ENCODE measurements around the gene LINC01488. TPM values are rescaled to one million over a fixed set of nuclear protein-coding genes. Genes with fewer than 3 reads are reported as not detected.

Gene LINC01488
- total RNA-seq, 2 donors from 2014 or later = not detected

DNA sequence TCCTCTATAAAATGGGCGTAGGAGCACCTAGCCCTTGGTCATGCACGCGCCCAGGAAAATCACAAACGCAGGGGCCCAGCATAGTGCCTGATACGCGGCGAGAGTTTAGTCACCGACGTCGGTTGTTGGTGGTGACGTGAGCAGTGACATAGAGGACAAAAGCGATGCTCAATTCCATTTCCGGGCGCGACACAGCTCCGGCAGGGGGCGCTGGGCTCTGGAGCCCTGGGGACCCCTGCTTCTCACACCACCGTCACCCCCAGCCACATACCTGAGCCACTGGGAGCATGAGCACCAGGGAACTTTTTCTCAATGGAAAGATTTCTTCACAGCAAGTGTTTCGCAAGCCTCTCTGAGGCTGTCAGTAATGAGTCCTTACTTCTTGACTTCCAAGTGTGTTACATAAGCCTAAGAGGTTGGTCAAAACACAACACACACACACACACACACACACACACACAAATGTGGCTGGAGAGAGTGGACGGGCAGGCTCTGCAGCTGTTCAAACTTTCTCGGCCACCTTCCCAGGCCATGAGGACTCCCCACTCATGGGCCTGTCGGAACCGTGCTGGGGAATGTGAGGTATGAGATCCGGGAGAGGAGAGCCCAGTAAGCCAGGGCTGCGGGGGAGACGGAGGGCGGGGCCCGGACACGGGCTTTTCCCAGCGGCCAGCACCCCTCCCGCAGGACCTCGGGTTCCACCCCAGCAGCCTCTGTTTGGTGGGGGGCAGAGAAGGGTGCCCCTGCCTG is 36.9 kb upstream of the LINC01488 start:
- no peak overlapping the region for H3K4me3 ChIP-seq

DNA sequence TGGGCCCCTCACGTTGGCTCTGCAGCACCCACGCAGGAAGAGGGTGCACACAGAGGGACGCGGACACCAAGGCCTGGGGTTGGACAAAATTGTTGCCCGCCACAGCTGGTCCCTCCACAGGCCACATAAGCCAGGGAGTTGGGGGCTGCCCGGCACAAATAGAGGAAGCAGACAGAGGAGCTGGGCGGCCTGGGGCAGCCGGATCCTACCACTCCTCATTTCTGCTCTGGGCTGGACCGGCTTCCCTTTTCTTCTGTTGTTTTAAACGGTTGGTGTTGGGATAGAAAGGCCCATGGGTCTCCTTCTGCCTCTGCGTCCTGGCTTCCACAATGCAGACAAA is 36.4 kb upstream of the LINC01488 start:
- TF ChIP-seq, protein P1, sequence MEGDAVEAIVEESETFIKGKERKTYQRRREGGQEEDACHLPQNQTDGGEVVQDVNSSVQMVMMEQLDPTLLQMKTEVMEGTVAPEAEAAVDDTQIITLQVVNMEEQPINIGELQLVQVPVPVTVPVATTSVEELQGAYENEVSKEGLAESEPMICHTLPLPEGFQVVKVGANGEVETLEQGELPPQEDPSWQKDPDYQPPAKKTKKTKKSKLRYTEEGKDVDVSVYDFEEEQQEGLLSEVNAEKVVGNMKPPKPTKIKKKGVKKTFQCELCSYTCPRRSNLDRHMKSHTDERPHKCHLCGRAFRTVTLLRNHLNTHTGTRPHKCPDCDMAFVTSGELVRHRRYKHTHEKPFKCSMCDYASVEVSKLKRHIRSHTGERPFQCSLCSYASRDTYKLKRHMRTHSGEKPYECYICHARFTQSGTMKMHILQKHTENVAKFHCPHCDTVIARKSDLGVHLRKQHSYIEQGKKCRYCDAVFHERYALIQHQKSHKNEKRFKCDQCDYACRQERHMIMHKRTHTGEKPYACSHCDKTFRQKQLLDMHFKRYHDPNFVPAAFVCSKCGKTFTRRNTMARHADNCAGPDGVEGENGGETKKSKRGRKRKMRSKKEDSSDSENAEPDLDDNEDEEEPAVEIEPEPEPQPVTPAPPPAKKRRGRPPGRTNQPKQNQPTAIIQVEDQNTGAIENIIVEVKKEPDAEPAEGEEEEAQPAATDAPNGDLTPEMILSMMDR (IDR thresholded peaks at IDR 0.05) = no peak
- no peak for TF ChIP-seq POLR2A (IDR thresholded peaks at IDR 0.05)
- TF ChIP-seq POLR2AphosphoS5 (IDR thresholded peaks at IDR 0.05) = no peak
- Histone ChIP-seq H3K27me3 (replicated peaks; ENCODE audit: insufficient read depth) (no peaks in the 10 kb centered on the region), H3K9me3 (no peaks in the 10 kb centered on the region), H3K27ac (peak overlapping the region; percentile 43 to 57), H3K4me1 (replicated peaks) (peaks cover 19% of the 10 kb centered on the region), H3K4me3 (no peak overlapping the region), H3K36me3 (no peaks in the 10 kb centered on the region)
- intact Hi-C loops (cut with DNase I) = loop anchor here (10.0 kb wide), 1 partner anchor 190 kb away; no protein-coding TSS in a partner anchor
- no peak for DNase-seq (ENCODE audit: low spot score)
- WGBS = 78% methylated on average over 11 of the region's 11 CpGs

More for the DNA sequence above, 36.9 kb upstream of the LINC01488 start:
- Histone ChIP-seq H3K27ac (peak overlapping the region; percentile 57 to 58), H3K9me3 (no peaks in the 10 kb centered on the region), H3K36me3 (no peaks in the 10 kb centered on the region), H3K27me3 (replicated peaks; ENCODE audit: insufficient read depth) (no peaks in the 10 kb centered on the region), H3K4me1 (replicated peaks) (peaks cover 19% of the 10 kb centered on the region)
- TF ChIP-seq, protein P1 (IDR thresholded peaks at IDR 0.05) = peak in 1 of 4 experiments; percentile 22
- TF ChIP-seq POLR2A (IDR thresholded peaks at IDR 0.05) = no peak
- TF ChIP-seq POLR2AphosphoS5 (IDR thresholded peaks at IDR 0.05) = peak; percentile 83
- 39% methylated on average over 30 of the region's 32 CpGs for WGBS
- DNase-seq (ENCODE audit: low spot score) = peak; percentile 91
- intact Hi-C loops (cut with DNase I) = loop anchor here (10.0 kb wide), 1 partner anchor 190 kb away; no protein-coding TSS in a partner anchor

- 89% methylated on average over 11 of the region's 11 CpGs for WGBS
- Histone ChIP-seq H3K36me3 (no peaks in the 10 kb centered on the region), H3K27me3 (replicated peaks; ENCODE audit: insufficient read depth) (no peaks in the 10 kb centered on the region), H3K9me3 (no peaks in the 10 kb centered on the region), H3K4me3 (no peak overlapping the region), H3K27ac (no peak overlapping the region), H3K4me1 (replicated peaks) (peaks cover 19% of the 10 kb centered on the region)
- no peak for DNase-seq (ENCODE audit: low spot score)
- TF ChIP-seq, protein P1 (IDR thresholded peaks at IDR 0.05) = no peak
- TF ChIP-seq POLR2A (IDR thresholded peaks at IDR 0.05) = no peak
- no peak for TF ChIP-seq POLR2AphosphoS5 (IDR thresholded peaks at IDR 0.05)
- intact Hi-C loops (cut with DNase I) = loop anchor here (10.0 kb wide), 1 partner anchor 189 kb away; no protein-coding TSS in a partner anchor
These were observed 35.4 kb upstream of the LINC01488 start for GRCh38 chr11:69446108-69446507.

- intact Hi-C loops (cut with DNase I) = loop anchor here (10.0 kb wide), 1 partner anchor 187 kb away; no protein-coding TSS in a partner anchor
- WGBS = 48% methylated on average over 7 of the region's 7 CpGs
- TF ChIP-seq POLR2AphosphoS5 (IDR thresholded peaks at IDR 0.05) (peak; percentile 48), POLR2A (IDR thresholded peaks at IDR 0.05) (no peak)
- TF ChIP-seq, protein P1 (IDR thresholded peaks at IDR 0.05) = no peak
- H3K27ac ChIP-seq = no peak overlapping the region
- H3K4me3 ChIP-seq = no peak overlapping the region
- peaks cover 17% of the 10 kb centered on the region for H3K4me1 ChIP-seq (replicated peaks)
- DNase-seq (ENCODE audit: low spot score) = peak; percentile 63
- H3K36me3 ChIP-seq = no peaks in the 10 kb centered on the region
- H3K27me3 ChIP-seq (replicated peaks; ENCODE audit: insufficient read depth) = no peaks in the 10 kb centered on the region
- H3K9me3 ChIP-seq = no peaks in the 10 kb centered on the region
These were observed 33.7 kb upstream of the LINC01488 start for GRCh38 chr11:69447786-69448185.

Data from prostate gland (tissue), 2 donors.